Sigmoid colon (tissue), 4 donors: ENCODE measurements around the gene ECT2.

Experiments
- EP300 ChIP-seq, 4 donors: sonication (generic); formaldehyde crosslinking; IDR thresholded peaks; one replicate each; pipeline ENCODE4 v1.6.1; 2017; ENCODE audit warnings: antibody characterized with exemption in 4 of 4
- POLR2A ChIP-seq, 2 donors: fragments of 450-650 bp; IDR thresholded peaks; one replicate each; pipeline ENCODE4 v1.6.1; 2016; ENCODE audit warnings: antibody characterized with exemption in 2 of 2, mild to moderate bottlenecking in 2 of 2, moderate library complexity in 2 of 2
- POLR2AphosphoS5 ChIP-seq, 4 donors: sonication (generic); formaldehyde crosslinking; IDR thresholded peaks; one replicate each; pipeline ENCODE4 v1.6.1; 2017; ENCODE audit warnings: antibody characterized with exemption in 4 of 4
- TF ChIP-seq, protein P1 (sequence below), 4 experiments: fragments of 450-650 bp in 3 of 4; fragments of 200-600 bp in 1 of 4; IDR thresholded peaks; one replicate each; pipeline ENCODE4 v1.5.1; 2016 to 2019; ENCODE audit warnings: antibody characterized with exemption in 4 of 4, mild to moderate bottlenecking in 3 of 4, moderate library complexity in 2 of 4

GRCh38 chr3:172869368-172869771, 118.8 kb downstream of the ECT2 start:
- TF ChIP-seq, protein P1, sequence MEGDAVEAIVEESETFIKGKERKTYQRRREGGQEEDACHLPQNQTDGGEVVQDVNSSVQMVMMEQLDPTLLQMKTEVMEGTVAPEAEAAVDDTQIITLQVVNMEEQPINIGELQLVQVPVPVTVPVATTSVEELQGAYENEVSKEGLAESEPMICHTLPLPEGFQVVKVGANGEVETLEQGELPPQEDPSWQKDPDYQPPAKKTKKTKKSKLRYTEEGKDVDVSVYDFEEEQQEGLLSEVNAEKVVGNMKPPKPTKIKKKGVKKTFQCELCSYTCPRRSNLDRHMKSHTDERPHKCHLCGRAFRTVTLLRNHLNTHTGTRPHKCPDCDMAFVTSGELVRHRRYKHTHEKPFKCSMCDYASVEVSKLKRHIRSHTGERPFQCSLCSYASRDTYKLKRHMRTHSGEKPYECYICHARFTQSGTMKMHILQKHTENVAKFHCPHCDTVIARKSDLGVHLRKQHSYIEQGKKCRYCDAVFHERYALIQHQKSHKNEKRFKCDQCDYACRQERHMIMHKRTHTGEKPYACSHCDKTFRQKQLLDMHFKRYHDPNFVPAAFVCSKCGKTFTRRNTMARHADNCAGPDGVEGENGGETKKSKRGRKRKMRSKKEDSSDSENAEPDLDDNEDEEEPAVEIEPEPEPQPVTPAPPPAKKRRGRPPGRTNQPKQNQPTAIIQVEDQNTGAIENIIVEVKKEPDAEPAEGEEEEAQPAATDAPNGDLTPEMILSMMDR (IDR thresholded peaks at IDR 0.05) = no peak
- TF ChIP-seq POLR2A (IDR thresholded peaks at IDR 0.05) = no peak
- TF ChIP-seq POLR2AphosphoS5 (IDR thresholded peaks at IDR 0.05) = no peak
- no peak for TF ChIP-seq EP300 (IDR thresholded peaks at IDR 0.05)
